ENCODE results near the gene KIF26A. TPM values are rescaled to one million over a fixed set of nuclear protein-coding genes. Genes with fewer than 3 reads are reported as not detected.

Gene KIF26A
- total RNA-seq, 1 donor: not detected

GRCh38 chr14:104175811-104176210, 37.4 kb downstream of the KIF26A start:
- Histone ChIP-seq H3K27ac (ENCODE audit: low read depth, low read length) (no peak overlapping the region), H3K4me1 (ENCODE audit: insufficient read depth, low read length) (no peaks in the 10 kb centered on the region), H3K4me3 (ENCODE audit: insufficient read depth, low read length) (no peak overlapping the region), H3K27me3 (ENCODE audit: insufficient read depth, low read length) (no peaks in the 10 kb centered on the region), H3K79me2 (ENCODE audit: insufficient read depth, low read length) (no peaks in the 10 kb centered on the region), H4K20me1 (ENCODE audit: insufficient read depth, low read length) (no peaks in the 10 kb centered on the region), H3K9me3 (ENCODE audit: low read depth, low read length) (no peaks in the 10 kb centered on the region), H2AFZ (ENCODE audit: low read length) (no peak overlapping the region), H3K36me3 (ENCODE audit: insufficient read depth, low read length) (no peaks in the 10 kb centered on the region), H3K4me2 (ENCODE audit: insufficient read depth, low read length) (no peak overlapping the region)
- TF ChIP-seq, protein P1, sequence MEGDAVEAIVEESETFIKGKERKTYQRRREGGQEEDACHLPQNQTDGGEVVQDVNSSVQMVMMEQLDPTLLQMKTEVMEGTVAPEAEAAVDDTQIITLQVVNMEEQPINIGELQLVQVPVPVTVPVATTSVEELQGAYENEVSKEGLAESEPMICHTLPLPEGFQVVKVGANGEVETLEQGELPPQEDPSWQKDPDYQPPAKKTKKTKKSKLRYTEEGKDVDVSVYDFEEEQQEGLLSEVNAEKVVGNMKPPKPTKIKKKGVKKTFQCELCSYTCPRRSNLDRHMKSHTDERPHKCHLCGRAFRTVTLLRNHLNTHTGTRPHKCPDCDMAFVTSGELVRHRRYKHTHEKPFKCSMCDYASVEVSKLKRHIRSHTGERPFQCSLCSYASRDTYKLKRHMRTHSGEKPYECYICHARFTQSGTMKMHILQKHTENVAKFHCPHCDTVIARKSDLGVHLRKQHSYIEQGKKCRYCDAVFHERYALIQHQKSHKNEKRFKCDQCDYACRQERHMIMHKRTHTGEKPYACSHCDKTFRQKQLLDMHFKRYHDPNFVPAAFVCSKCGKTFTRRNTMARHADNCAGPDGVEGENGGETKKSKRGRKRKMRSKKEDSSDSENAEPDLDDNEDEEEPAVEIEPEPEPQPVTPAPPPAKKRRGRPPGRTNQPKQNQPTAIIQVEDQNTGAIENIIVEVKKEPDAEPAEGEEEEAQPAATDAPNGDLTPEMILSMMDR (IDR thresholded peaks at IDR 0.05; ENCODE audit: extremely low read depth, low read depth, low read length): no peak
- DNase-seq (ENCODE audit: insufficient read length, low spot score, missing footprints): no peak

GRCh38 chr14:104176611-104177010, 38.2 kb downstream of the KIF26A start:
- no peak overlapping the region for H3K4me2 ChIP-seq (ENCODE audit: insufficient read depth, low read length)
- TF ChIP-seq, protein P1 (IDR thresholded peaks at IDR 0.05; ENCODE audit: extremely low read depth, low read depth, low read length): no peak
- H3K4me1 ChIP-seq (ENCODE audit: insufficient read depth, low read length): no peaks in the 10 kb centered on the region
- no peaks in the 10 kb centered on the region for H3K27me3 ChIP-seq (ENCODE audit: insufficient read depth, low read length)
- no peak overlapping the region for H3K27ac ChIP-seq (ENCODE audit: low read depth, low read length)
- no peaks in the 10 kb centered on the region for H3K36me3 ChIP-seq (ENCODE audit: insufficient read depth, low read length)
- no peak for DNase-seq (ENCODE audit: insufficient read length, low spot score, missing footprints)
- H4K20me1 ChIP-seq (ENCODE audit: insufficient read depth, low read length): no peaks in the 10 kb centered on the region
- H2AFZ ChIP-seq (ENCODE audit: low read length): no peak overlapping the region
- no peaks in the 10 kb centered on the region for H3K9me3 ChIP-seq (ENCODE audit: low read depth, low read length)
- H3K79me2 ChIP-seq (ENCODE audit: insufficient read depth, low read length): no peaks in the 10 kb centered on the region
- H3K4me3 ChIP-seq (ENCODE audit: insufficient read depth, low read length): no peak overlapping the region

DNA sequence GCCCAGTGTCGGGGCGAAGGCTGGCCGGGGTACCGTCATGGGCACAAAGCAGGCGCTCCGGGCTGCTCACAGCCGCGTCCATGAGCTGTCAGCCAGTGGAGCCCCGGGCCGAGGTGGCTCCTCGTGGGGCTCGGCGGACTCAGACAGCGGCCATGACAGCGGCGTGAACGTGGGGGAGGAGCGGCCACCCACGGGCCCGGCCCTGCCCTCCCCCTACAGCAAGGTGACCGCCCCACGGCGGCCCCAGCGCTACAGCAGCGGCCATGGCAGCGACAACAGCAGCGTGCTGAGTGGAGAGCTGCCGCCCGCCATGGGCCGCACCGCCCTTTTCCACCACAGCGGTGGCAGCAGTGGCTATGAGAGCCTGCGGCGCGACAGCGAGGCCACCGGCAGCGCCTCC, 39.0 kb downstream of the KIF26A start:
- no peak overlapping the region for H2AFZ ChIP-seq (ENCODE audit: low read length)
- H3K27ac ChIP-seq (ENCODE audit: low read depth, low read length): no peak overlapping the region
- no peaks in the 10 kb centered on the region for H4K20me1 ChIP-seq (ENCODE audit: insufficient read depth, low read length)
- TF ChIP-seq, protein P1 (IDR thresholded peaks at IDR 0.05; ENCODE audit: extremely low read depth, low read depth, low read length): no peak
- no peaks in the 10 kb centered on the region for H3K9me3 ChIP-seq (ENCODE audit: low read depth, low read length)
- no peaks in the 10 kb centered on the region for H3K4me1 ChIP-seq (ENCODE audit: insufficient read depth, low read length)
- no peak overlapping the region for H3K4me3 ChIP-seq (ENCODE audit: insufficient read depth, low read length)
- H3K4me2 ChIP-seq (ENCODE audit: insufficient read depth, low read length): no peak overlapping the region
- DNase-seq (ENCODE audit: insufficient read length, low spot score, missing footprints): no peak
- H3K79me2 ChIP-seq (ENCODE audit: insufficient read depth, low read length): no peaks in the 10 kb centered on the region
- H3K27me3 ChIP-seq (ENCODE audit: insufficient read depth, low read length): no peaks in the 10 kb centered on the region
- no peaks in the 10 kb centered on the region for H3K36me3 ChIP-seq (ENCODE audit: insufficient read depth, low read length)

DNA sequence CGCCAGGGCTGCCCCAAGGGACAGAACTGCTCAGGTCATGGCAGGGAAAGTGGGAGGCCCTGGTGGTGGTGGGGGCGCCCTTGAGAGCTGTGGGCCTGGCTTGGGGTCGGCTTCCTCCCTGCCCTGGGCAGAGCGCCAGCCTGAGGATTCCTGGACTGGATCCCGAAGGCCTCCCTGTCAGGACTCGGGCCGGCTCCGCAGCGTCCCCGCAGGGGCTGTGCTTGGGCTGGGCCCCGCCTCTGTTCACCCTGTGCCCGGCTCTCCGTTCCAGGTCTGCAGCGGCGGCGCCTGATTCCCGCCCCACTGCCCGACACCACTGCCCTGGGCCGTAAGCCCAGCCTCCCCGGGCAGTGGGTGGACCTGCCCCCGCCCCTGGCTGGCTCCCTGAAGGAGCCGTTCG, 39.9 kb downstream of the KIF26A start:
- Histone ChIP-seq H4K20me1 (ENCODE audit: insufficient read depth, low read length) (no peaks in the 10 kb centered on the region), H2AFZ (ENCODE audit: low read length) (no peak overlapping the region), H3K4me3 (ENCODE audit: insufficient read depth, low read length) (no peak overlapping the region), H3K36me3 (ENCODE audit: insufficient read depth, low read length) (no peaks in the 10 kb centered on the region), H3K27me3 (ENCODE audit: insufficient read depth, low read length) (no peaks in the 10 kb centered on the region), H3K79me2 (ENCODE audit: insufficient read depth, low read length) (no peaks in the 10 kb centered on the region), H3K9me3 (ENCODE audit: low read depth, low read length) (no peaks in the 10 kb centered on the region), H3K4me1 (ENCODE audit: insufficient read depth, low read length) (no peaks in the 10 kb centered on the region), H3K27ac (ENCODE audit: low read depth, low read length) (no peak overlapping the region), H3K4me2 (ENCODE audit: insufficient read depth, low read length) (no peak overlapping the region)
- TF ChIP-seq, protein P1 (IDR thresholded peaks at IDR 0.05; ENCODE audit: extremely low read depth, low read depth, low read length): no peak
- DNase-seq (ENCODE audit: insufficient read length, low spot score, missing footprints): no peak
